Brain microvascular endothelial cell (primary cell): Measurements from ENCODE around the gene WDFY3.

Source experiments
- DNase-seq: peaks from one replicate; pipeline ENCODE4 v3.0.0-alpha.2; 2020
- H3K27ac ChIP-seq: fragments of 250-450 bp; sonication (Bioruptor Pico); 2 replicates; pipeline ENCODE4 v1.5.1; 2020; ENCODE audit warnings: mild to moderate bottlenecking, moderate library complexity
- H3K27me3 ChIP-seq: fragments of 250-450 bp; sonication (Bioruptor Pico); replicated peaks from 2 replicates; pipeline ENCODE4 v1.5.1; 2020; ENCODE audit warnings: mild to moderate bottlenecking
- H3K36me3 ChIP-seq: fragments of 250-450 bp; sonication (Bioruptor Pico); replicated peaks from 2 replicates; pipeline ENCODE4 v1.5.1; 2020; ENCODE audit warnings: mild to moderate bottlenecking
- H3K4me3 ChIP-seq: 2 replicates; pipeline ENCODE4 v1.5.1; 2011; ENCODE audit warnings: low read depth, mild to moderate bottlenecking, control low read depth, low read length, moderate library complexity
- in situ Hi-C: cut with HindIII; loops from 2 replicates; pipeline ENCODE4 v1.10.0; 2017; ENCODE audit warnings: low sequenced_read_pairs, low pct_ligation_motif_present
- TF ChIP-seq, protein P1 (sequence below): IDR thresholded peaks from 2 replicates; pipeline ENCODE4 v1.5.1; 2011; ENCODE audit warnings: low read depth, mild to moderate bottlenecking, moderate library complexity, low read length, control low read depth, inconsistent platforms; ENCODE audit errors: missing control alignments

Gene WDFY3

DNA sequence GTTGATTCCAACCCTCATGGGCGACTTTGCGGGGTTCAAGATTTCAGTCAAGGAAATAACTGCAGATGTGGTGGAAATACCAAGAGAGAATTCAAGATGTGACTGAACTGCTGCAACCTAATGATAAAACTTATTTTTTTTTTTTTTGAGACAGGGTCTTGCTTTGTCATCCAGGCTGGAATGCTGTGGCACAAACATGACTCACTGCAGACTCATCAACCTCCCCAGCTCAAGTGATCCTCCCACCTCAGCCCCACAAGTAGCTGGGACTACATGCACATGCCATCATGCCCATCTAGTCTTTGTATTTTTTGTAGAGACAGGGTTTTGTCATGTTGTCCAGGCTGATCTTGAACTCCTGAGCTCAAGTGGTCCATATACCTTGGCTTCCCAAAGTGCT is 19.5 kb upstream of the WDFY3 start:
- peak; percentile 89 for DNase-seq
- in situ Hi-C loops: no loop called here
- Histone ChIP-seq H3K4me3 (no peak overlapping the region), H3K36me3 (no peaks in the 10 kb centered on the region), H3K27ac (peak overlapping the region; percentile 28), H3K27me3 (no peaks in the 10 kb centered on the region)
- TF ChIP-seq, protein P1, sequence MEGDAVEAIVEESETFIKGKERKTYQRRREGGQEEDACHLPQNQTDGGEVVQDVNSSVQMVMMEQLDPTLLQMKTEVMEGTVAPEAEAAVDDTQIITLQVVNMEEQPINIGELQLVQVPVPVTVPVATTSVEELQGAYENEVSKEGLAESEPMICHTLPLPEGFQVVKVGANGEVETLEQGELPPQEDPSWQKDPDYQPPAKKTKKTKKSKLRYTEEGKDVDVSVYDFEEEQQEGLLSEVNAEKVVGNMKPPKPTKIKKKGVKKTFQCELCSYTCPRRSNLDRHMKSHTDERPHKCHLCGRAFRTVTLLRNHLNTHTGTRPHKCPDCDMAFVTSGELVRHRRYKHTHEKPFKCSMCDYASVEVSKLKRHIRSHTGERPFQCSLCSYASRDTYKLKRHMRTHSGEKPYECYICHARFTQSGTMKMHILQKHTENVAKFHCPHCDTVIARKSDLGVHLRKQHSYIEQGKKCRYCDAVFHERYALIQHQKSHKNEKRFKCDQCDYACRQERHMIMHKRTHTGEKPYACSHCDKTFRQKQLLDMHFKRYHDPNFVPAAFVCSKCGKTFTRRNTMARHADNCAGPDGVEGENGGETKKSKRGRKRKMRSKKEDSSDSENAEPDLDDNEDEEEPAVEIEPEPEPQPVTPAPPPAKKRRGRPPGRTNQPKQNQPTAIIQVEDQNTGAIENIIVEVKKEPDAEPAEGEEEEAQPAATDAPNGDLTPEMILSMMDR: no peak

DNA sequence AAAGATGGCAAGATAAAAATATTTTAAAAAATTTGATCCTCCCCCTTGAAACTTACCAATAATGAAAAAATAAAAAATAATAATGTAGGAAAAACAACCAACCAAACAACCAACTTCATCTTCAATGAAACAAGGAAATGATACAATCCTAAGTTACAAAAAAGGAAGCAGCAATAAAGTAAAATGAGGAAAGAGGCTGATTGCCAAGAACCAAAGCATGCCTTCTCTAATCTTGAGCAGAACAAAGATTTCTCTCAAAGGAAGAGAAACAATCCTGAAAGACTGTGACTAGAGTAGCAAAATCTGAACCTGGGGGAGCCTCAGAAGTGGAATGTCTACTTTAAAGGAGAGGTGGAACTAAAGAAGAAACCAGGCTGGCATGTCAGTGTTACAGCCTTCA is 10.9 kb upstream of the WDFY3 start:
- Histone ChIP-seq H3K27me3 (no peaks in the 10 kb centered on the region), H3K27ac (no peak overlapping the region), H3K36me3 (no peaks in the 10 kb centered on the region), H3K4me3 (no peak overlapping the region)
- no peak for DNase-seq
- in situ Hi-C loops: no loop called here
- TF ChIP-seq, protein P1: no peak

DNA sequence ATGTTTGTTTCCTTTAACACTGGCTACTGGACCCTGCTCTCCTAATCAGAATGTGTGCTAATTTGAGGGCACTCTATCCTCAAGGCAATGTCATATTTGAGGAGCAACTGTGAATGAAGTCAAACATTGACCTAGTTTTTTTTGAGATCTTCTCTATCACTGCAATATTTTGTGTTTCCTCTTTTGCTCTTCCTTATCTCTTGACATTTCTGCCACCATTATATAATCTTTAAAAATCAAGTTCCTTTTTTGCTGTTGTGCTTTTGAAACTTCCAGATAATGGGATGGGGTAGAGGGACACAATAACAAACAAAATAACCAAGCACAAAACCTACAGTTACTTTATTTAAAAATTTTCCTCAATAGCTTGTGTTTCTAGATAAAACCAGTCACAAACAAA is 7.4 kb upstream of the WDFY3 start:
- H3K4me3 ChIP-seq: no peak overlapping the region
- no peak for DNase-seq
- no peaks in the 10 kb centered on the region for H3K36me3 ChIP-seq
- no peak overlapping the region for H3K27ac ChIP-seq
- TF ChIP-seq, protein P1: no peak
- in situ Hi-C loops: no loop called here
- no peaks in the 10 kb centered on the region for H3K27me3 ChIP-seq

DNA sequence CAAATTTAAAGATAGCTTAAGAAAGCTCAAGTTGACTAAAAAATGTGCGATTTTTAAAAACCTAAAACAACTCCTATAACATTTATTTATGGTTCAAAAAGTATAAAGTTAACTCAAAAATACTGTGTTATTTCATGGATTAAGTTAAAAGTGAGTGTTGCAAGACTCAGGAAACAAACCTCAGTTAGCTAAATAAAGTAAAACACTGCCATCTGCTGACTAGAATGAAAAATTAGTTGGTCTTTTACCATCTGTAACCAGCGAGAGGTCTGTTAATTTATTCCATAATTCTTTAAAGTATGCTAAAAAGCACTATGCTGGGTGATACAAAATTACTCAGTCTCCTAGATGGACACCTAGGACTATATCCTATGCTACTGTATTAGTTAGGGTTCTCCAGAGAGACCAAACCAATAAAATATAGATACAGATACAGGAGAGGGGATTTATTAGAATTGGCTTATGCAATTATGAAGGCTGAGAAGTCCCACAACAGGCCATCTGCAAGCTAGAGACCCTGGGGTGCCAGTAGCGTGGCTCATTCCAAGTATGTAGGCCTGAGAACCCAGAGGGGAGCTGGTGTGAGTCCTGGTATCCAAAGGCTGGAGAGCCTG is 4.9 kb upstream of the WDFY3 start:
- in situ Hi-C loops: no loop called here
- Histone ChIP-seq H3K27ac (no peak overlapping the region), H3K36me3 (no peaks in the 10 kb centered on the region), H3K27me3 (no peaks in the 10 kb centered on the region), H3K4me3 (no peak overlapping the region)
- DNase-seq: no peak
- TF ChIP-seq, protein P1: no peak

DNA sequence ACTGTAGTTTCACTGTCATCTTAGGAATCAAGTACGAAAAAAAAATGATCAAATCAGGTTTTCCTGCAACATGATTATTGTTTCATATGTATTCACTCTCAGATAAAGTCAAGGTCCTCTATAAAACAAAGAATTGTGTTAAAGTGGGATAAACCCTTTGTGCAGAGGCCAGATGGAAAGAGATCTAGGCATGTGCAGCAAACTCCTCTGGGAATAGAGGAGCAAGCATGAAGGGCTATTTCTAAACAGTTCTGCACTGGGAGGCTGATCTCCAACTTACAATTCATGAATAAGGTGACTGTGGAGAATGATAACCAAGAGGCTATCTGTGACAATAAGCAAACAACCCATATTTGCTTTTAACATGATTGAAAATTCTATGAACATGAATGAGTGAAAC is 2.4 kb upstream of the WDFY3 start:
- Histone ChIP-seq H3K27ac (no peak overlapping the region), H3K36me3 (no peaks in the 10 kb centered on the region), H3K27me3 (no peaks in the 10 kb centered on the region), H3K4me3 (no peak overlapping the region)
- no peak for DNase-seq
- TF ChIP-seq, protein P1: no peak
- in situ Hi-C loops: no loop called here

DNA sequence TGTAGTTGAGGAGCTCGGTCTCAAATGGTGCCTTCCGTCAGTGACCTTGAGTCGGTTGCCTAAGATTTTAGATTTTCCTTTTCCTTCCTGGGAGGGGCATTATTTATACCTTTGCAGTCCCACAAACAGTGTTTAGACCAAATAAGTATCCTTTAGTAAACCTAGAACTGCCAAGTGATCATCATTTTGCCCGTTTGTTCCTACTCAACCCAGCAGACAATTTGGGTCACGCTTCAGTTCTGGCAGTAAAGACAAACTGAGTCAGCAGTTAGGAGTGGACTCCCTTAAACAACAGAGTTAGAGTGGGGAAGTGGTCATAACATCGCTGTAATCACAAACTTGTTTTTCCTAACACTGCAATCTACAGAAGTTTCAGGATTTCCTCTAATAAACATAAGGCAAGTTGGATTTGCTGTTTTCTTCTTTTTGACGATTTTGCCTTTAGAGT is 777 bp upstream of the WDFY3 start:
- in situ Hi-C loops: no loop called here
- peak overlapping the region; percentile 8 for H3K27ac ChIP-seq
- peak overlapping the region; percentile 80 for H3K4me3 ChIP-seq
- no peaks in the 10 kb centered on the region for H3K36me3 ChIP-seq
- no peaks in the 10 kb centered on the region for H3K27me3 ChIP-seq
- no peak for DNase-seq
- TF ChIP-seq, protein P1: no peak
